ENCODE data around the gene CCDC85C.

DNA sequence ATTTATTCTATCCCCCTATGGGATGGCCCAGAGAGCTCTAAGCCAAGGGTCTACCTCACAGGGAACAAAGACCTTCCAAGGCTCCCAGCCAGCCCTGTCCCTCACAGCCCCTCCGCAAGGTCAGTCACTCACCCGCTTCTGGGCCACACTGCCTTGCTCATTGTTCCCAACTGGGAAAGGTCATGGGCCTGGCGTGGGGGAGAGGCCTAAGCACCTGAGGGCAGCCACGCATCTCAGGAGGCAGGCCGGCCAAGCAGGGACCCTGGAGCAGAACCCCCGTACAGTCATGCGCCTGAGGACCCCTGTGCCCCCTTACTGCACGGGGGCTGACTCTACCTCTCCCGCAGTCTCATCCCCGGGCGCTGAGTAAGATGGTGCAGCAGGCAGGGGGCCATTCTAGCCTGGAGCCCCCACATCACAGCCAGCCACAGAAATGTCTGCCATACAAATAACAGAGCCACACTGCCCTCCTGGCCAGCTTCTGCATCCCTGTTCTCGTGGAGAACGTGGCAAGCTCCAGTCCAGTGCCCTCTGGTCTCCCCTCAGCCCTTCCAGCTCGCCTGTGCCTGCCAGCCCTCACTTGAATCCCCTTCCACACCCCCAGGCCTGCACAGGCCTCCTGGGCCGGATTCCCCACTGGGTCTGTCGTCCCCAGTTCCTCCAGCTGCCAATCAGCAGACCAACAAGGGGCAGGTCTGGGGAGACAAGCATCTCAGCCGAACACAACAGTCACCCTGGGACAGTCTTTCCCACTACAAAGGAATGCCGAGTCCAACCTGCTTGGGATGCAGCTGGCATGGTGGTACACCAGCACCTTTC, 16.3 kb downstream of the CCDC85C start:
- TF ChIP-seq POLR2AphosphoS5 (IDR thresholded peaks at IDR 0.05; ENCODE audit: borderline replicate concordance, low read depth, low read length) (no peak), EZH2 (IDR thresholded peaks at IDR 0.05) (no peak)

Data from SK-N-MC (cell line).